Mesothelial cell of epicardium (in vitro differentiated cells): Measurements from ENCODE around the gene SECTM1. TPM values are rescaled to one million over a fixed set of nuclear protein-coding genes. Genes with fewer than 3 reads are reported as not detected.

ENCODE experiments used
- DNase-seq, 2 experiments: peaks; one replicate each; pipeline ENCODE4 v3.0.0; 2021; ENCODE audit warnings: low spot score in 2 of 2; ENCODE audit not compliant: unreplicated experiment in 2 of 2
- H3K27ac Mint-ChIP-seq: 2 replicates; pipeline ENCODE4 v1.8.0; 2021; ENCODE audit warnings: mixed read lengths
- H3K27me3 Mint-ChIP-seq: 2 replicates; pipeline ENCODE4 v1.8.0; 2021; ENCODE audit warnings: low read depth, mixed read lengths
- H3K36me3 Mint-ChIP-seq: 2 replicates; pipeline ENCODE4 v1.8.0; 2021; ENCODE audit warnings: mixed read lengths
- H3K4me1 Mint-ChIP-seq: 2 replicates; pipeline ENCODE4 v1.8.0; 2021; ENCODE audit warnings: mixed read lengths
- H3K4me3 Mint-ChIP-seq: 2 replicates; pipeline ENCODE4 v1.8.0; 2021; ENCODE audit warnings: mild to moderate bottlenecking, moderate library complexity, mixed read lengths
- H3K9me3 Mint-ChIP-seq: 2 replicates; pipeline ENCODE4 v1.8.0; 2021; ENCODE audit warnings: mixed read lengths
- CTCF ChIP-seq: fragments of 200-600 bp; sonication (generic); IDR thresholded peaks from one replicate; pipeline ENCODE4 v1.5.0; 2021; ENCODE audit warnings: antibody characterized with exemption; ENCODE audit not compliant: unreplicated experiment
- total RNA-seq: library from RNA; stranded (reverse); gene quantifications from 3 replicates; pipeline ENCODE4 v1.2.1, GENCODE V29; 2021

Gene SECTM1
- total RNA-seq, 1 donor from 2014 or later, result 7.0 TPM

DNA sequence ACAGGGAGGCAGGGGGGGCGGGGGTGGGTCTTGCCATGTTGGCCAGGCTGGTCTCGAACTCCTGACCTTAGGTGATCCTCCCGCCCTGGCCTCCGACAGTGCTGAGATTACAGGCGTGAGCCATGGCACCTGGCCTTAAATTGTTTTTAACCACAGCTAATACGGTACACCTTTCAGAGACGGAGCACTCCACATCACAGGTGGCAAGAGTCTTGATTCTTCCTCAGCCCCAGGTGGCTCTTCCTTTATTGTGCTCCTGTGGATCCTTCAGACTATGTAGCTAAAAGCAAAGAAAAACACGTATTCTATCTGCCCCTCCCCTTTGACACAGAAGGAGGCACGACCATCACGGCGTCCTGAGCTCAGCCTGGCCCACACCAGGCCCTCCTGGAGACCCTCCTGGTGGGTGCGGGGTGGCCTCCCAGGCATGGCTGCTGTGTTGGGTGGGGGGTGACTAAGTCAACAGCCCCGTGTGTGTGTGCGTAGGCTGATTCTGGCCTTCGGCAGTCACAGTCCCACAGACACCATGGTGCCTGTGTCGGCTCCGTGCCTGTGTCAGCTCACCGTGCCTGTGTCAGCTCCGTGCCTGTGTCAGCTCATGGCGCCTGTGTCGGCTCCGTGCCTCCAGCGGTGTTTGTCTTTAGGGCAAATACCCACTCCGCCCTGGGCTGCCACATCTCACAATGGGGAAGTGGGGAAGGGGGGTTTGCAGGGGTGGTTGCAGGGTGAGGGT is 10.8 kb upstream of the SECTM1 start:
- H3K27ac Mint-ChIP-seq, result peak overlapping the region; percentile 72
- no peak for DNase-seq
- TF ChIP-seq CTCF, result no peak
- peaks cover 4% of the 10 kb centered on the region for H3K9me3 Mint-ChIP-seq
- peaks cover 26% of the 10 kb centered on the region for H3K4me1 Mint-ChIP-seq
- H3K36me3 Mint-ChIP-seq, result peaks cover 4% of the 10 kb centered on the region
- H3K27me3 Mint-ChIP-seq, result no peaks in the 10 kb centered on the region
- H3K4me3 Mint-ChIP-seq, result no peak overlapping the region

GRCh38 chr17:82343560-82343959 is 10.0 kb upstream of the SECTM1 start:
- peaks cover 4% of the 10 kb centered on the region for H3K36me3 Mint-ChIP-seq
- no peak overlapping the region for H3K4me3 Mint-ChIP-seq
- peak overlapping the region; percentile 59 for H3K27ac Mint-ChIP-seq
- no peak for TF ChIP-seq CTCF
- no peak for DNase-seq
- no peaks in the 10 kb centered on the region for H3K27me3 Mint-ChIP-seq
- H3K9me3 Mint-ChIP-seq, result peaks cover 4% of the 10 kb centered on the region
- peaks cover 26% of the 10 kb centered on the region for H3K4me1 Mint-ChIP-seq

DNA sequence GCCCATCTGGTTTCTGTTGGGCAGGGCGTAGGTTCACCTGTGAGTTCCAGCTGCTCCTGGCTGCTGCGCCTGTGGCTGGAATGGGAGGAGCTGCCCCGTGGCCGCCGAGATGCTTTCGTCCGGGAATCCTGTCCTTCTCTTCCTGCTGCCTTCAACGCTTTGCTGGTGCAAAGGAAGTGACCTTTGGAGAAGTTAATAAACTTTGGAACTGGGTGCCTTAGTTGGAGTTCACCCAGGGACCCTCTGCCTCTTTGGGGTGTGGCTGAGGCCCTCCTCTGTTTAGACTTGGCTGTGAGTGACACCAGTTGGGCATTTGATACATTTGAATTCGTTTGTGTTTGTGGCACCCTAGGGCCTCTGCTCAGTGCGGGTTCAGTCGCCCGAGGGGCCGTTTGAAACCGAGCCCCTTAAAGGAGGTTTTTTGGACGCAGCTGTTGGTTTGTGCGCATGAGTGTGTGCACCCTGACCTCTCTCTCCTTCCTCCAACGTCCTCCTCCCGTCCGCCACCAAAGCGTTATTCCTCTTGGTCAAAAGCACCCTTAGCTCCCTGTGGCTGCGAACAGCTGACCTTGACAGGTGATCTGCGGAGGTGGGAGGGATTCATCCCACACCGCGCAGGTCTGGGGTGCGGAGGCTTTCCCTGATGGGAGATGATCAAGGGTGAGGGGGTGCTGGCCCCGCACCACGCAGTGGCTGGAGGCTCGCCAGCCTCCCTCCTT is 9.0 kb upstream of the SECTM1 start:
- no peaks in the 10 kb centered on the region for H3K27me3 Mint-ChIP-seq
- no peak for TF ChIP-seq CTCF
- peaks cover 4% of the 10 kb centered on the region for H3K36me3 Mint-ChIP-seq
- H3K4me1 Mint-ChIP-seq, result peaks cover 26% of the 10 kb centered on the region
- no peak for DNase-seq
- no peak overlapping the region for H3K4me3 Mint-ChIP-seq
- no peak overlapping the region for H3K27ac Mint-ChIP-seq
- H3K9me3 Mint-ChIP-seq, result peaks cover 4% of the 10 kb centered on the region

GRCh38 chr17:82339634-82340580 is 6.3 kb upstream of the SECTM1 start:
- H3K4me3 Mint-ChIP-seq, result peak overlapping the region; percentile 60

More at GRCh38 chr17:82339634-82340580, 6.3 kb upstream of the SECTM1 start:
- peaks cover 4% of the 10 kb centered on the region for H3K36me3 Mint-ChIP-seq
- TF ChIP-seq CTCF, result no peak
- H3K27ac Mint-ChIP-seq, result peak overlapping the region; percentile 98
- H3K4me1 Mint-ChIP-seq, result peaks cover 33% of the 10 kb centered on the region
- DNase-seq, result no peak
- peaks cover 4% of the 10 kb centered on the region for H3K9me3 Mint-ChIP-seq
- H3K27me3 Mint-ChIP-seq, result peaks cover 4% of the 10 kb centered on the region
